Caco-2 (cell line): ENCODE measurements around the gene CHI3L1. TPM values are rescaled to one million over a fixed set of nuclear protein-coding genes. Genes with fewer than 3 reads are reported as not detected.

Experiments
- BruUV-seq: library from RNA; stranded (reverse); fragments of 400-500 nt; replicated peaks from 2 replicates; lab custom pipeline; 2021; lab: Mats Ljungman, UMichigan
- CTCF ChIA-PET: fragments of 300-600 bp; sonication (Branson Sonifier 250); formaldehyde crosslinking; loops from one replicate; lab custom pipeline; 2022; ENCODE audit warnings: antibody characterized with exemption; lab: Charles Lee
- POLR2A ChIA-PET: fragments of 300-600 bp; sonication (Branson Sonifier 250); formaldehyde crosslinking; loops from one replicate; lab custom pipeline; 2022; ENCODE audit warnings: antibody characterized with exemption; lab: Charles Lee
- DNase-seq, 2 experiments: peaks; one replicate each; pipeline versions ENCODE4 v3.0.0 to v3.0.0-alpha.2; 2020 to 2022
- H3K27me3 ChIP-seq: replicated peaks from 2 replicates; pipeline ENCODE4 v1.6.0; 2011; ENCODE audit warnings: low read length; ENCODE audit not compliant: control insufficient read depth, insufficient read depth
- H3K36me3 ChIP-seq: 2 replicates; pipeline ENCODE4 v1.5.1; 2011; ENCODE audit warnings: low read length; ENCODE audit not compliant: control insufficient read depth, insufficient read depth
- H3K4me1 ChIP-seq: fragments of 250-450 bp; sonication (Bioruptor Pico); 2 replicates; pipeline ENCODE4 v1.5.1; 2020; ENCODE audit warnings: mild to moderate bottlenecking
- H3K4me3 ChIP-seq: 2 replicates; pipeline ENCODE4 v1.5.1; 2011; ENCODE audit warnings: low read depth, mild to moderate bottlenecking, control low read depth, low read length
- H3K9me3 ChIP-seq: fragments of 250-450 bp; sonication (Bioruptor Pico); 2 replicates; pipeline ENCODE4 v1.5.1; 2020; ENCODE audit warnings: mild to moderate bottlenecking, moderate library complexity
- H3K27ac Mint-ChIP-seq: one replicate; pipeline ENCODE4 v1.8.0; 2022; ENCODE audit warnings: mixed read lengths; ENCODE audit not compliant: unreplicated experiment
- H3K27me3 Mint-ChIP-seq: one replicate; pipeline ENCODE4 v1.8.0; 2022; ENCODE audit warnings: mixed read lengths; ENCODE audit not compliant: insufficient read depth, unreplicated experiment
- H3K36me3 Mint-ChIP-seq: one replicate; pipeline ENCODE4 v1.8.0; 2022; ENCODE audit warnings: mild to moderate bottlenecking, mixed read lengths; ENCODE audit not compliant: insufficient read depth, unreplicated experiment
- H3K4me1 Mint-ChIP-seq: one replicate; pipeline ENCODE4 v1.8.0; 2022; ENCODE audit warnings: low read depth, mixed read lengths; ENCODE audit not compliant: unreplicated experiment
- H3K4me3 Mint-ChIP-seq: one replicate; pipeline ENCODE4 v1.8.0; 2022; ENCODE audit warnings: mild to moderate bottlenecking, moderate library complexity, mixed read lengths; ENCODE audit not compliant: unreplicated experiment
- H3K9me3 Mint-ChIP-seq: one replicate; pipeline ENCODE4 v1.8.0; 2022; ENCODE audit warnings: mixed read lengths; ENCODE audit not compliant: unreplicated experiment
- CTCF ChIP-seq, 2 experiments: fragments of 200-600 bp in 1 of 2; IDR thresholded peaks; 1 replicate in 1 of 2; 2 replicates in 1 of 2; pipeline versions ENCODE4 v1.5.1 to v1.8.0; 2011 to 2022; ENCODE audit warnings: antibody characterized with exemption in 1 of 2, control low read depth in 1 of 2, inconsistent platforms in 1 of 2, low read depth in 1 of 2, low read length in 1 of 2, mild to moderate bottlenecking in 1 of 2, moderate library complexity in 1 of 2; ENCODE audit not compliant: insufficient read depth in 1 of 2, severe bottlenecking in 1 of 2, unreplicated experiment in 1 of 2
- intact Hi-C: fragments of 100-400 bp; cut with micrococcal nuclease; formaldehyde crosslinking; loops from one replicate; pipeline ENCODE4 v1.10.0; 2022; ENCODE audit not compliant: unreplicated experiment
- total RNA-seq: library from RNA; stranded (reverse); gene quantifications from 2 replicates; pipeline ENCODE4 v1.2.3, GENCODE V29; 2022

Gene CHI3L1
- total RNA-seq, 1 experiment from 2014 or later = 235 TPM

- Histone ChIP-seq H3K4me1 (peaks cover 70% of the 10 kb centered on the region), H3K36me3 (no peaks in the 10 kb centered on the region), H3K9me3 (no peaks in the 10 kb centered on the region), H3K4me3 (no peak overlapping the region), H3K27me3 (no peaks in the 10 kb centered on the region)
- intact Hi-C loops = loop anchor here (2.0 to 5.0 kb wide), 2 partner anchors 45 to 134 kb away; partner anchors contain the start of gene ADORA1
- ChIA-PET CTCF (interaction anchor here (0.6 to 2.8 kb wide), 13 partner anchors 16 to 1731 kb away, joined by 3 to 14 read pairs (median 4); no protein-coding TSS in a partner anchor), POLR2A (no interaction called here)
- Mint-ChIP-seq H3K4me1 (peaks cover 64% of the 10 kb centered on the region), H3K27ac (peak overlapping the region; percentile 69), H3K4me3 (no peak overlapping the region), H3K27me3 (no peaks in the 10 kb centered on the region), H3K9me3 (no peaks in the 10 kb centered on the region), H3K36me3 (peaks cover 50% of the 10 kb centered on the region)
- peak; percentile 81 to 82 for TF ChIP-seq CTCF (IDR thresholded peaks at IDR 0.05; ENCODE audit: insufficient read depth in 1 of 2, low read depth in 1 of 2, low read length in 1 of 2, severe bottlenecking in 1 of 2, unreplicated experiment in 1 of 2)
- peak; percentile 63 to 80 for DNase-seq
- no TSS peak for BruUV-seq
These were observed 14.1 kb downstream of the CHI3L1 start for GRCh38 chr1:203172184-203173010.

GRCh38 chr1:203171341-203172183 lies 14.9 kb downstream of the CHI3L1 start:
- peak overlapping the region; percentile 86 for H3K27ac Mint-ChIP-seq
- no peaks in the 10 kb centered on the region for H3K27me3 Mint-ChIP-seq
- no peak for TF ChIP-seq CTCF (IDR thresholded peaks at IDR 0.05; ENCODE audit: insufficient read depth in 1 of 2, low read depth in 1 of 2, low read length in 1 of 2, severe bottlenecking in 1 of 2, unreplicated experiment in 1 of 2)
- Histone ChIP-seq H3K36me3 (no peaks in the 10 kb centered on the region), H3K4me1 (peaks cover 66% of the 10 kb centered on the region), H3K4me3 (no peak overlapping the region), H3K27me3 (no peaks in the 10 kb centered on the region), H3K9me3 (no peaks in the 10 kb centered on the region)
- peaks cover 65% of the 10 kb centered on the region for H3K4me1 Mint-ChIP-seq
- POLR2A ChIA-PET = no interaction called here
- CTCF ChIA-PET = interaction anchor here (0.6 to 2.8 kb wide), 10 partner anchors 17 to 1730 kb away, joined by 3 to 14 read pairs (median 4); no protein-coding TSS in a partner anchor
- intact Hi-C loops = loop anchor here (2.0 to 5.0 kb wide), 2 partner anchors 44 to 133 kb away; partner anchors contain the start of gene ADORA1
- DNase-seq = no peak
- H3K36me3 Mint-ChIP-seq = peaks cover 50% of the 10 kb centered on the region
- BruUV-seq = no TSS peak
- H3K4me3 Mint-ChIP-seq = no peak overlapping the region
- no peaks in the 10 kb centered on the region for H3K9me3 Mint-ChIP-seq
